Psoas muscle (tissue), 8 donors: Measurements from ENCODE around the gene FLNB. TPM values are rescaled to one million over a fixed set of nuclear protein-coding genes. Genes with fewer than 3 reads are reported as not detected.

Experiments
- ATAC-seq, 4 donors: fragments of 200-7000 bp; cut with Tn5 transposase; one replicate each; pipeline ENCODE4 v1.9.1; 2020; ENCODE audit warnings: moderate library complexity in 3 of 4, mild to moderate bottlenecking in 2 of 4
- DNase-seq, 2 donors: peaks; one replicate each; pipeline ENCODE4 v3.0.0-alpha.2; 2020
- H3K27ac ChIP-seq: fragments of 200-600 bp; one replicate; pipeline ENCODE4 v1.8.0; 2022
- H3K27me3 ChIP-seq, 3 donors: fragments of 200-600 bp in 1 of 3; one replicate each; pipeline versions ENCODE4 v1.6.1 to v1.8.0; 2013 to 2022; ENCODE audit warnings: low read length in 2 of 3, mild to moderate bottlenecking in 2 of 3, moderate library complexity in 1 of 3; ENCODE audit not compliant: insufficient read depth in 3 of 3
- H3K36me3 ChIP-seq, 2 donors: fragments of 200-600 bp in 1 of 2; one replicate each; pipeline versions ENCODE4 v1.6.1 to v1.8.0; 2013 to 2022; ENCODE audit warnings: low read depth in 1 of 2, mild to moderate bottlenecking in 1 of 2, moderate library complexity in 1 of 2; ENCODE audit not compliant: insufficient read depth in 1 of 2
- H3K4me1 ChIP-seq: fragments of 200-600 bp; one replicate; pipeline ENCODE4 v1.8.0; 2022
- H3K4me3 ChIP-seq: fragments of 200-600 bp; one replicate; pipeline ENCODE4 v1.8.0; 2022; ENCODE audit warnings: mild to moderate bottlenecking
- H3K9me3 ChIP-seq: fragments of 200-600 bp; one replicate; pipeline ENCODE4 v1.8.0; 2022
- WGBS, 3 donors: extraction: QIAGEN DNeasy Blood & Tissue Kit; methylation state at CpG; one replicate each; pipeline versions ENCODE4 v1.1.6 to v1.1.7; 2013; 5-methylcytosine and 5-hydroxymethylcytosine counted together
- intact Hi-C, 2 donors: fragments of 100-400 bp; cut with DNase I; formaldehyde crosslinking; loops; one replicate each; pipeline versions ENCODE4 v1.11.0 to v1.14.2; 2022
- polyA plus RNA-seq, 3 donors: library from polyadenylated mRNA; stranded (reverse); fragments of 200-250 nt; gene quantifications; one replicate each; pipeline ENCODE4 v1.2.3, GENCODE V29; 2013
- total RNA-seq, 4 donors: library from RNA; stranded (reverse); fragmentation: NEBNext Ultra II Directional in 2 of 4; extraction: Animal tissue kit (Norgen Biotek cat#: 25700) in 2 of 4; gene quantifications; one replicate each; pipeline versions ENCODE4 v1.2.1 to v1.2.4, GENCODE V29; 2021 to 2023
- TF ChIP-seq, protein P1 (sequence below): fragments of 200-600 bp; IDR thresholded peaks from one replicate; pipeline ENCODE4 v1.8.0; 2022; ENCODE audit warnings: antibody characterized with exemption
- donor health status: healthy with polysubstance abuse.
- donor health status: DM: no; HTN: no; CAD: no; lungs with moderate emphysema.
- donor health status: Bipolar disorder and iron deficiency.
- donor health status: healthy.
- donor health status: DM: yes; HTN: yes; CAD: no.
- donor health status: DM: no; HTN: no; CAD: no.
- donor health status: DM: no; HTN: no; CAD: no.
- donor health status: DM: yes; HTN: yes; CAD: no.

Gene FLNB
- total and polyA plus RNA-seq, 7 donors = 6.4 to 17.9 (median 14.7) TPM

DNA sequence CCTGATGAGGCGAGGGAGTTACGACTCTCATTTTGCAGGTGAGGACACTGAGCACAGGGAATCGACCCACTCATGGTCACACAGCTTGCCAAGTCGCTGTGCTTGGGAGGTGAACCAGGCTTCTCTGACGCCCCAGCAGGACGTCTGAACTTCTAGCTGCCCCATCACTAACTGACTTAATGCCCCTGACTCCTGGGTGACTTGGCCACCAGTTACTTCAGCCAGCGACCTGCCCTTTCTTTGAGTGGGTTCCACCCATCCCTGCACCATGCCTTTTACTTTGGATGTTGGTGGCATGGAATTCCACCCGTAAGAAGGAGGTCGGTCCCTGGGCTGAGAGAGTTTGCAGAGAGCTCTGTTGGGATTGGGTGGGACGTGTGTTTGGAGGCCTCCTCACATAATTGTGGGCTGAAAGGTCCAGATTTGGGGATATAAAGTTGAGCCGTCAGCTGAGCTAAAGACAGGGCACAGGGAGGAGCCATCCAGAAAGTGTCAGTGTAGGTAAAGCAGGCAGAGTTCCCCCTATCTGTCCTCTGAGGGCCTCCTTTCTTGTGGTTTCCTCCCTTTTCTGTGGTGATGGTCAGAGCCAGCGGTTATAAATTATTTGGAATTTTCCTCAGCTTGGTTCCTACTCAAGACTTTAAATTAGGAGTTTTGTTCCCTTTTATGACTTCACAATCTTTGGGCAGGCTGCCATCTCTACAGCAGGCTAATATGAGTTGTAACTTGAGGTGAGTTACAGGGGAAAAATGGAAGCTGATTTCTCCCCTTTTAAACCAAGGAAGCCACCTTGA lies 55.0 kb downstream of the FLNB start:
- WGBS, 3 donors = 75 to 82% (median 80%) methylated on average over 12 of the region's 12 CpGs
- H3K36me3 ChIP-seq = no peaks in the 10 kb centered on the region
- H3K4me1 ChIP-seq = peaks cover 3% of the 10 kb centered on the region
- no peak overlapping the region for H3K27ac ChIP-seq
- DNase-seq (no peak), ATAC-seq (no peak)
- TF ChIP-seq, protein P1, sequence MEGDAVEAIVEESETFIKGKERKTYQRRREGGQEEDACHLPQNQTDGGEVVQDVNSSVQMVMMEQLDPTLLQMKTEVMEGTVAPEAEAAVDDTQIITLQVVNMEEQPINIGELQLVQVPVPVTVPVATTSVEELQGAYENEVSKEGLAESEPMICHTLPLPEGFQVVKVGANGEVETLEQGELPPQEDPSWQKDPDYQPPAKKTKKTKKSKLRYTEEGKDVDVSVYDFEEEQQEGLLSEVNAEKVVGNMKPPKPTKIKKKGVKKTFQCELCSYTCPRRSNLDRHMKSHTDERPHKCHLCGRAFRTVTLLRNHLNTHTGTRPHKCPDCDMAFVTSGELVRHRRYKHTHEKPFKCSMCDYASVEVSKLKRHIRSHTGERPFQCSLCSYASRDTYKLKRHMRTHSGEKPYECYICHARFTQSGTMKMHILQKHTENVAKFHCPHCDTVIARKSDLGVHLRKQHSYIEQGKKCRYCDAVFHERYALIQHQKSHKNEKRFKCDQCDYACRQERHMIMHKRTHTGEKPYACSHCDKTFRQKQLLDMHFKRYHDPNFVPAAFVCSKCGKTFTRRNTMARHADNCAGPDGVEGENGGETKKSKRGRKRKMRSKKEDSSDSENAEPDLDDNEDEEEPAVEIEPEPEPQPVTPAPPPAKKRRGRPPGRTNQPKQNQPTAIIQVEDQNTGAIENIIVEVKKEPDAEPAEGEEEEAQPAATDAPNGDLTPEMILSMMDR = no peak
- no peaks in the 10 kb centered on the region for H3K27me3 ChIP-seq
- intact Hi-C loops = no loop called here
- no peaks in the 10 kb centered on the region for H3K9me3 ChIP-seq
- H3K4me3 ChIP-seq = no peak overlapping the region

DNA sequence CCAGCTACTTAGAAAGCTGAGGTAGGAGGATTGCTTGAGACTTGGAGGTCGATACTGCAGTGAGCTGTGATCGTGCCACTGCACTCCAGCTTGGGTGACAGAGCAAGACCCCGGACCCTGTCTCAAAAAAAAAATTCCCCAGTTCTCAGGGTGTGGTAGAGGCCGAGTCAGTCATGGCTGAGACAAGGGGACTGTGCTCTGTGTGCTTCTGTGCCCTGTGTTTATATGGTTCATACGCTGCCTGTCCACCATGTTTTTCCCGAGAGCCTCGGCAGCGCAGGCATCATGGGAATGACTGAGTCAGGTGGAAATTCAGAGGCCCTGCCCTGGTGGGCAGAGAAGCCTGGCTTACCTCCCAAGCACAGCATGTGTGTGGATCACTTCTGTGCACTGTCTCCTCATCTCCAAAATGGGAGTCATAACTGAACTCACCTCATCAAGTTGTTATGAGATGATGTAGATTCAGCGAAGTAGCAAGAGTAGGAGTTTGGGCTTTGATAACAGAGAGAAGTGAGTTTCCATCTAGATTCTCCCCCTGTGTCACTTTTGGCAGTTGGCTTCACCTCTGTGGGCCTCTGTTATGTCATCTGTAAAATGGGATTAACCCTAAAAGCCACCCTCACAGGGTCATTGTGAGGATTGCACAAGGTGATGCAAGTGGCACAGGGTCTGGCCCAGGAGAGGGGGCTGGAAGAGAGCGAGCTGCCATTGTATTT lies 56.9 kb downstream of the FLNB start:
- 94 to 95% (median 95%) methylated on average over 10 of the region's 10 CpGs for WGBS, 3 donors
- H3K4me3 ChIP-seq = no peak overlapping the region
- no peak for DNase-seq
- no peaks in the 10 kb centered on the region for H3K36me3 ChIP-seq
- no peak for ATAC-seq
- H3K4me1 ChIP-seq = peaks cover under 1% of the 10 kb centered on the region
- H3K27me3 ChIP-seq = no peaks in the 10 kb centered on the region
- intact Hi-C loops = no loop called here
- H3K27ac ChIP-seq = no peak overlapping the region
- TF ChIP-seq, protein P1 = no peak
- no peaks in the 10 kb centered on the region for H3K9me3 ChIP-seq

DNA sequence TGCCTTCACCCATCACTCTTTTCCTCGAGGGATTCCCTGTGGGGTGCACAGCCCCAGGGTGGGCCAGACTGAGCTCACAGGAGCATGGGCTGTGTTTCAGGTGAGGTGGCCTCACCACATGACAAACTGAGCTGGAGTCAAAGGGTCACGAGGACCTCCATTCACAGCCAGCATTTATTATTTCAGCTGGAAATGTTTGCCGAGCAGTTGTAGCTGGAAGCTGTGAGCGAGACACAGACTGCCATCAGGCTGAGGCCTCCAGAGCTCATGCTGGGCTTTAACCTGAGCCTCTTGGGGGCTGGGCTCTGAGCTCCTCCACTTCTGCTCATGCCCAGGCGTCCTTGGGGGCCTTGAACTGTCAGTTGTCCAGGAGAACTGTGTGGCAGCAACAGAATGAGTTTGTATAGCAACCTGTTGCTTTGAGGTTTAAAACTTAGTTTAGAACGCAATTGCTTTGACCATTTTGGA lies 57.5 kb downstream of the FLNB start:
- ATAC-seq (no peak), DNase-seq (no peak)
- Histone ChIP-seq H3K27ac (no peak overlapping the region), H3K4me1 (no peaks in the 10 kb centered on the region), H3K9me3 (no peaks in the 10 kb centered on the region), H3K4me3 (no peak overlapping the region), H3K36me3 (no peaks in the 10 kb centered on the region), H3K27me3 (no peaks in the 10 kb centered on the region)
- WGBS, 3 donors = 75 to 78% (median 77%) methylated on average over 6 of the region's 6 CpGs
- intact Hi-C loops = no loop called here
- TF ChIP-seq, protein P1 = no peak

DNA sequence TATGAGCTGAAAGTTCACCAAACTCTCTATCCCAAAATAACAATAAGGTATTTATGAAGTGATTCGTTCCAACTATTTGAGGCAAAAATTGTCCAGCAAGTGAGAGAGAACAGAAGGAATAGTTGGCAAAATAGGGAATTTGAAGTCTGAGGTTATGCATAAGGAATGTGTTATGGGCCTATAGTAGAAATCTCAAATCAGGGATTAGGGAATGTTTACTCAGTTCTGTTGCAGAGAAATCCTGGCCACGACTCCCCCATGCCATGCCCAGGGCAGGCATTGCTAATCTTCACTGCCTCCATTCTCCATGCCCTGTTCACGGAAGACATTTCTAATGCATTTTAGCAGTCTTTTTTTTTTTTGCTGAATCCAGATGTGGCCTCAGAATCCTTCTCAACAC lies 58.6 kb downstream of the FLNB start:
- WGBS, 3 donors = 45 to 59% (median 46%) methylated on average over 3 of the region's 3 CpGs
- TF ChIP-seq, protein P1 = no peak
- no peaks in the 10 kb centered on the region for H3K9me3 ChIP-seq
- no peak overlapping the region for H3K27ac ChIP-seq
- intact Hi-C loops = no loop called here
- no peak overlapping the region for H3K4me3 ChIP-seq
- DNase-seq (no peak), ATAC-seq (no peak)
- H3K4me1 ChIP-seq = no peaks in the 10 kb centered on the region
- H3K36me3 ChIP-seq = no peaks in the 10 kb centered on the region
- H3K27me3 ChIP-seq = no peaks in the 10 kb centered on the region
